ENCODE measurements around the gene EGFR. TPM values are rescaled to one million over a fixed set of nuclear protein-coding genes. Genes with fewer than 3 reads are reported as not detected.

Gene EGFR
- total and polyA plus RNA-seq, 7 donors: 3.6 to 39.7 (median 14.1) TPM

DNA sequence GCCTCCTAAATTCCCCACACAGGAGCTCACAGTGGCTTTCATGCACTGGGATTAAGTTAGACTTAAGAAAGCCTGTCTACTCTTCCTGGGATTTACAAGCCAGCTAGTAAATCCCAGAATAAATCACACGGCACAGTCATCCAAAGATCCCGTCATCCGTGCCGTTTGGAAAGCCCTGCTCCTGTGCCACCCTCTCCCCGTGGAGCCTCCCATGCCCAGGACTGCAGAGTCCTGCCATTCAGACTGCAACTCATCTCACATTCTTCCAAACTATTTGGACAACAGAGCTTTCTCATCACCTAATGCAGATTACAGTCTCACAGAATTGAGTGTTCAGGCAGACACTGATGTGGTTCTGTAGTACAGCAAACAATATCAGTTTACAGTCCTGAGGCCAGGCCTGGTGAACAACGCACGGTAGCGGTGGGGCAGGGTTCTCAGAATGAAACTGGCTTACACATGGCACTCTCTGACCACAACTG, 166.5 kb downstream of the EGFR start:
- Histone ChIP-seq H3K27ac (peak overlapping the region; percentile 87), H3K4me1 (peaks cover 24% of the 10 kb centered on the region), H3K36me3 (ENCODE audit: insufficient read depth in 1 of 2, low read depth in 1 of 2) (peaks cover 0 to 31% of the 10 kb centered on the region in 2 donors), H3K9me3 (no peaks in the 10 kb centered on the region), H3K4me3 (peak overlapping the region; percentile 32), H3K27me3 (ENCODE audit: insufficient read depth in 3 of 3, low read length in 2 of 3) (no peaks in the 10 kb centered on the region)
- no peak for DNase-seq
- peak; percentile 46 to 74 (median 60) for ATAC-seq
- TF ChIP-seq, protein P1, sequence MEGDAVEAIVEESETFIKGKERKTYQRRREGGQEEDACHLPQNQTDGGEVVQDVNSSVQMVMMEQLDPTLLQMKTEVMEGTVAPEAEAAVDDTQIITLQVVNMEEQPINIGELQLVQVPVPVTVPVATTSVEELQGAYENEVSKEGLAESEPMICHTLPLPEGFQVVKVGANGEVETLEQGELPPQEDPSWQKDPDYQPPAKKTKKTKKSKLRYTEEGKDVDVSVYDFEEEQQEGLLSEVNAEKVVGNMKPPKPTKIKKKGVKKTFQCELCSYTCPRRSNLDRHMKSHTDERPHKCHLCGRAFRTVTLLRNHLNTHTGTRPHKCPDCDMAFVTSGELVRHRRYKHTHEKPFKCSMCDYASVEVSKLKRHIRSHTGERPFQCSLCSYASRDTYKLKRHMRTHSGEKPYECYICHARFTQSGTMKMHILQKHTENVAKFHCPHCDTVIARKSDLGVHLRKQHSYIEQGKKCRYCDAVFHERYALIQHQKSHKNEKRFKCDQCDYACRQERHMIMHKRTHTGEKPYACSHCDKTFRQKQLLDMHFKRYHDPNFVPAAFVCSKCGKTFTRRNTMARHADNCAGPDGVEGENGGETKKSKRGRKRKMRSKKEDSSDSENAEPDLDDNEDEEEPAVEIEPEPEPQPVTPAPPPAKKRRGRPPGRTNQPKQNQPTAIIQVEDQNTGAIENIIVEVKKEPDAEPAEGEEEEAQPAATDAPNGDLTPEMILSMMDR (IDR thresholded peaks at IDR 0.05): no peak
- WGBS, 3 donors: 20 to 57% (median 35%) methylated on average over 8 of the region's 8 CpGs
- intact Hi-C loops (cut with DNase I): no loop called here

DNA sequence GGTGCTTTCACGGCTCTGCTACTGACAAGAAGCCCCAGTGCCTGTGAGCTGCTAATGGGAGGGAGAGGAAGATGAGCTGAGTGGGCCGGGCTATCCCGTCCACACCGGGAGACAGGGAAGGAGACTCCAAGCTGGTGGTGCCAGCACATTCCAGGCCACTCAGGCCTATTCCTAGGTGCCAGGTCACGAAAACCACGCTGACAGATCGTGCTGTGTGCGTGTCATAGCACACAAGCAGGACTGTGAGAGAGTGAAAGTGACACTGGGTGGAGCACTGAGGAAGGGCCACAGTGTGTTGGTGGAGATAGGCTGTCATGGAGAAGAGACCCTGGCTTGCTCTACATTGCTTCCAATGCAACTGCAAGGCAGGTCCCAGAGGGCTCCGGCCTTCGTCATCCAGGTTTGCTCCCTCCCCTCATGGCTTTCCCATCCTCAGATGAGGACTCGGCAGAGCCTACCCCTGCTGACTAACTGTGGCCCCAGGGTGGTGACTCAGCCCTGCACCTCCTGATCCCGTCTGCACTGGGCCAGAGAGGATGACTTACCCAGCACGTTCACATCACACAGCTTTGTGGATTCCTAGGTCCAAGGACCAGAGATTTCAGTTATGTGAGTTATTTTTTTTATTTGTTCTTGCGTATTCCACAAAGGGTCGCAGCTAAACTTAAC, 167.3 kb downstream of the EGFR start:
- H3K27ac ChIP-seq: peak overlapping the region; percentile 87
- intact Hi-C loops (cut with DNase I): no loop called here
- 29 to 69% (median 32%) methylated on average over 15 of the region's 15 CpGs for WGBS, 3 donors
- H3K4me3 ChIP-seq: peak overlapping the region; percentile 32
- peak; percentile 88 to 92 (median 89) for ATAC-seq
- peaks cover 24% of the 10 kb centered on the region for H3K4me1 ChIP-seq
- no peaks in the 10 kb centered on the region for H3K27me3 ChIP-seq (ENCODE audit: insufficient read depth in 3 of 3, low read length in 2 of 3)
- no peaks in the 10 kb centered on the region for H3K9me3 ChIP-seq
- DNase-seq: peak; percentile 77 to 89
- TF ChIP-seq, protein P1 (IDR thresholded peaks at IDR 0.05): no peak
- H3K36me3 ChIP-seq (ENCODE audit: insufficient read depth in 1 of 2, low read depth in 1 of 2): peaks cover 0 to 24% of the 10 kb centered on the region in 2 donors

DNA sequence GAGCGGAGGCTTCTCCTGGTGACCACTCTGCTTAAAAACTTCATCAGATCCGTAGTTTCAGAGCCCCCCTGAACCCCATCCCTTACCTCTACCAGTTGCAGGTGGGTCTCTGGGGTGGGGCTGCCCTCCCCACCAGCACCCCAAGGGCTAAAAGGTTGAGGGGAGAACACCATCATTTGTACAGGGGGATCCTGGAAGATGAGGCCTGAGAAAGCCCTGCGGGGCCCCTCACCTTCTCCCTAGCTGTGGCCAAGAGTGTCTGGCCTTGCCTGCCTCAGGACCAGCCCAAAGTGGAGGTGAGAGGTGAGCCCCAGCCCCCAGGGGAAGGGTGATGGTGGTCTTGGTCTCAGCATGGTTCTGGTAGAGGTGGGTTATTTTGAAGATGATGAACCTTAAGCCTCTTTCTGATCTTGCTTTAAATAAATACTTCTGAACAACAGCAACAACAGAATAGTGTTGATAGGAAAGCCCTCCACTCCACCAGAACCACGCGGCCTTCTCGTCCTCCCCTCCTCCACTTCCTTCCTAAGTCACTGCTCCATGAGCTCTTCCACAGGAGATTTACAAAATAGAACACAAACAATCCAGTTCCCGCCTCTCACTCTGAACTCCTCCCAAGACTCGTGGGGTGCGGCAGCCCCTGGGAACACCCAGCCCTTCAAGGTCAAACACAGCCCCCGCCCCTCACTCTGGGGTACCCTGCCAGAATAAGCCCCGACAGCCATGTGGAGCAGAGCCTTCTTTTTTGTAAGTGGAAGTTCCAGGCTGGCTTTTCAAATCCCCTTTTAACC, 169.1 kb downstream of the EGFR start:
- Histone ChIP-seq H3K27me3 (ENCODE audit: insufficient read depth in 3 of 3, low read length in 2 of 3) (no peaks in the 10 kb centered on the region), H3K4me3 (no peak overlapping the region), H3K36me3 (ENCODE audit: insufficient read depth in 1 of 2, low read depth in 1 of 2) (peaks cover 0 to 20% of the 10 kb centered on the region in 2 donors), H3K27ac (peak overlapping the region; percentile 61), H3K9me3 (no peaks in the 10 kb centered on the region), H3K4me1 (peaks cover 24% of the 10 kb centered on the region)
- intact Hi-C loops (cut with DNase I): no loop called here
- TF ChIP-seq, protein P1 (IDR thresholded peaks at IDR 0.05): no peak
- ATAC-seq: no peak
- WGBS, 3 donors: 70 to 74% (median 72%) methylated on average over 11 of the region's 11 CpGs
- DNase-seq: no peak

DNA sequence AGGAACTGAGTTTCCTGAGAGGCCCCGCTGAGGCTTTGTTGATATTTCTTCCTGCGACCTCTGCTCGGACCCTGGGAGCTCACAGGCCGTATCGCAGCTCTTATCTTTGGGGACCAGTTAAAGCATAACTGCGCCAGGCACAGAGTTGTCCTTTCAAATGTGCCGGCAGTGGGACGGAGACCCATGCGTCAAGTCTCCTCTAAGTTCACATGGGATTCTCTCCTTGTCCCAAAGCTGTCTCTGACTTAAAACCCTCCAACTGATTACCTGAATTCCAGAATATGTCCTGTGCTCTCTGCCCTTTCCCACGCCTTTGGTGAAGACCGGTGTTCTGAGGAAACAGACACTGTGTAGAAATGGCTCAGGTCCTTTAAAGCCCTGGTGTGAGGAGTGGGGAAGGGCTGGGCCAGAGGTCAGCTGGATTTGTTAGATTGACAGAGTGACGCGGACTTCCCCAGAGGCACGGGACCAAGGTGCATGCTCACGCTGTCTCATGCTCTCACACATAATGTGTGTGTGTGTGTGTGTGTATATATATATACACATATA, 169.8 kb downstream of the EGFR start:
- TF ChIP-seq, protein P1 (IDR thresholded peaks at IDR 0.05): no peak
- Histone ChIP-seq H3K4me1 (peaks cover 31% of the 10 kb centered on the region), H3K27ac (peak overlapping the region; percentile 61), H3K36me3 (ENCODE audit: insufficient read depth in 1 of 2, low read depth in 1 of 2) (peaks cover 0 to 22% of the 10 kb centered on the region in 2 donors), H3K4me3 (no peak overlapping the region), H3K9me3 (no peaks in the 10 kb centered on the region), H3K27me3 (ENCODE audit: insufficient read depth in 3 of 3, low read length in 2 of 3) (no peaks in the 10 kb centered on the region)
- DNase-seq: no peak
- 76 to 81% (median 77%) methylated on average over 15 of the region's 15 CpGs for WGBS, 3 donors
- ATAC-seq: no peak
- intact Hi-C loops (cut with DNase I): no loop called here
